Esophagus muscularis mucosa (tissue), 4 donors: ENCODE data around the gene LYSMD4. TPM values are rescaled to one million over a fixed set of nuclear protein-coding genes. Genes with fewer than 3 reads are reported as not detected.

Experiments
- DNase-seq: peaks from one replicate; pipeline ENCODE4 v3.0.0-alpha.2; 2017; ENCODE audit errors: extremely low spot score
- H3K27ac ChIP-seq, 4 donors: fragments of 200-600 bp; sonication (generic); replicated peaks in 1 of 4; 1 replicate in 3 of 4; 2 replicates in 1 of 4; pipeline ENCODE4 v1.5.1; 2016 to 2019; ENCODE audit warnings: mild to moderate bottlenecking in 1 of 4
- H3K27me3 ChIP-seq, 4 donors: fragments of 200-600 bp; sonication (generic); one replicate each; pipeline versions ENCODE4 v1.5.1 to v1.6.0; 2016 to 2019
- H3K36me3 ChIP-seq, 4 donors: fragments of 200-600 bp; sonication (generic); one replicate each; pipeline ENCODE4 v1.5.1; 2016 to 2019
- H3K4me1 ChIP-seq, 4 donors: fragments of 200-600 bp; sonication (generic); one replicate each; pipeline ENCODE4 v1.5.1; 2016 to 2019
- H3K4me3 ChIP-seq, 4 donors: fragments of 200-600 bp; sonication (generic); 1 replicate in 2 of 4; 2 replicates in 2 of 4; pipeline ENCODE4 v1.5.1; 2016 to 2019; ENCODE audit warnings: mild to moderate bottlenecking in 4 of 4, moderate library complexity in 1 of 4
- H3K9me3 ChIP-seq, 4 donors: fragments of 200-600 bp; sonication (generic); 1 replicate in 3 of 4; 2 replicates in 1 of 4; pipeline ENCODE4 v1.5.1; 2016 to 2019
- EP300 ChIP-seq: sonication (generic); formaldehyde crosslinking; IDR thresholded peaks from one replicate; pipeline ENCODE4 v1.6.1; 2017; ENCODE audit warnings: antibody characterized with exemption
- POLR2A ChIP-seq: fragments of 450-650 bp; IDR thresholded peaks from one replicate; pipeline ENCODE4 v1.6.1; 2017; ENCODE audit warnings: antibody characterized with exemption, moderate library complexity, mild to moderate bottlenecking, low read depth
- POLR2AphosphoS5 ChIP-seq, 2 donors: sonication (generic); formaldehyde crosslinking; IDR thresholded peaks; one replicate each; pipeline ENCODE4 v1.6.1; 2017; ENCODE audit warnings: antibody characterized with exemption in 2 of 2
- WGBS: methylation state at CpG from one replicate; pipeline ENCODE4 v1.1.5; 2018; 5-methylcytosine and 5-hydroxymethylcytosine counted together
- intact Hi-C: fragments of 100-400 bp; cut with DNase I; formaldehyde crosslinking; loops from one replicate; pipeline ENCODE4 v1.15.1; 2023
- total RNA-seq, 4 donors: library from RNA; depleted of rRNA; stranded (reverse); fragments of >200 nt; gene quantifications; one replicate each; pipeline versions ENCODE4 v1.1.0 to v1.2.1, GENCODE V29; 2016
- TF ChIP-seq, protein P1 (sequence below), 3 experiments: fragments of 200-600 bp in 2 of 3; fragments of 450-650 bp in 1 of 3; sonication (generic) in 2 of 3; IDR thresholded peaks; one replicate each; pipeline ENCODE4 v1.5.1; 2017 to 2019; ENCODE audit warnings: antibody characterized with exemption in 3 of 3, mild to moderate bottlenecking in 2 of 3, moderate library complexity in 1 of 3

LYSMD4 gene
- total RNA-seq, 4 donors from 2014 or later = 7.6 to 15.8 (median 15.2) TPM

DNA sequence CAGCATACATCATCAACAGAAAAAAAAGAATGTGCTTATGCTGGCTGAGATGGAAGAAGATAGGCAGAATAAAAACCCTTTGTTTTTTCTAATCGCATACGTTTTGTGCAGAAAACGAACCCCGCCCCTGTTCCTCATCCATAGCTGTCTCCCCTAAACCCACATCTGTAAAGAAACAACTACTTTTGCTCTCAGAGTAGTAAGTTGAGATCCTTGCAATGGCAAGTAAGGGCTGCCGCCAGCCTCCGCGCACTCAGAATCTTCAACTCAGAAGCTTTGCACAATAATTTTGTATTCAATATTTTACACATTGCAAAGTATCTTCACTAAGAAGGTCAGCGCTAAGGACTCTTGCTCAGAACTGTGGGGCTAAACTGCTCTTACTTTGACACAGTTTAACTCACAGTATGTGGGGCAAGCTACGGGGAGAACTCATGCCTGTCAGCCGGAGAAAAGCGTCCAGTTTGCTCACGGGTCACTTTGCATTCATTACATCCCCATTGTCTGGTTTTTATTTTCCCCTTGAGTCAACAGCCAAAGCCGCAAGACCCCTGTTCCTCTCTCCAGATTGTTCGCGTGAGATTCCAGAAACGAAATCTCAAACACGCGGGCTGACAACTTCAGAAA is 1.0 kb downstream of the LYSMD4 start:
- no peak for DNase-seq
- TF ChIP-seq EP300 (no peak), POLR2A (no peak), POLR2AphosphoS5 (IDR thresholded peaks at IDR 0.05) (no peak)
- TF ChIP-seq, protein P1, sequence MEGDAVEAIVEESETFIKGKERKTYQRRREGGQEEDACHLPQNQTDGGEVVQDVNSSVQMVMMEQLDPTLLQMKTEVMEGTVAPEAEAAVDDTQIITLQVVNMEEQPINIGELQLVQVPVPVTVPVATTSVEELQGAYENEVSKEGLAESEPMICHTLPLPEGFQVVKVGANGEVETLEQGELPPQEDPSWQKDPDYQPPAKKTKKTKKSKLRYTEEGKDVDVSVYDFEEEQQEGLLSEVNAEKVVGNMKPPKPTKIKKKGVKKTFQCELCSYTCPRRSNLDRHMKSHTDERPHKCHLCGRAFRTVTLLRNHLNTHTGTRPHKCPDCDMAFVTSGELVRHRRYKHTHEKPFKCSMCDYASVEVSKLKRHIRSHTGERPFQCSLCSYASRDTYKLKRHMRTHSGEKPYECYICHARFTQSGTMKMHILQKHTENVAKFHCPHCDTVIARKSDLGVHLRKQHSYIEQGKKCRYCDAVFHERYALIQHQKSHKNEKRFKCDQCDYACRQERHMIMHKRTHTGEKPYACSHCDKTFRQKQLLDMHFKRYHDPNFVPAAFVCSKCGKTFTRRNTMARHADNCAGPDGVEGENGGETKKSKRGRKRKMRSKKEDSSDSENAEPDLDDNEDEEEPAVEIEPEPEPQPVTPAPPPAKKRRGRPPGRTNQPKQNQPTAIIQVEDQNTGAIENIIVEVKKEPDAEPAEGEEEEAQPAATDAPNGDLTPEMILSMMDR (IDR thresholded peaks at IDR 0.05) = no peak
- Histone ChIP-seq H3K9me3 (no peaks in the 10 kb centered on the region), H3K36me3 (peaks cover 0 to 21% (median 19%) of the 10 kb centered on the region in 4 donors), H3K27me3 (no peaks in the 10 kb centered on the region), H3K27ac (peak overlapping the region; percentile 90 to 94 (median 92)), H3K4me3 (peak overlapping the region; percentile 86 to 97 (median 92)), H3K4me1 (peaks cover 27 to 48% (median 36%) of the 10 kb centered on the region in 4 donors)
- 12% methylated on average over 18 of the region's 18 CpGs for WGBS
- intact Hi-C loops = no loop called here

DNA sequence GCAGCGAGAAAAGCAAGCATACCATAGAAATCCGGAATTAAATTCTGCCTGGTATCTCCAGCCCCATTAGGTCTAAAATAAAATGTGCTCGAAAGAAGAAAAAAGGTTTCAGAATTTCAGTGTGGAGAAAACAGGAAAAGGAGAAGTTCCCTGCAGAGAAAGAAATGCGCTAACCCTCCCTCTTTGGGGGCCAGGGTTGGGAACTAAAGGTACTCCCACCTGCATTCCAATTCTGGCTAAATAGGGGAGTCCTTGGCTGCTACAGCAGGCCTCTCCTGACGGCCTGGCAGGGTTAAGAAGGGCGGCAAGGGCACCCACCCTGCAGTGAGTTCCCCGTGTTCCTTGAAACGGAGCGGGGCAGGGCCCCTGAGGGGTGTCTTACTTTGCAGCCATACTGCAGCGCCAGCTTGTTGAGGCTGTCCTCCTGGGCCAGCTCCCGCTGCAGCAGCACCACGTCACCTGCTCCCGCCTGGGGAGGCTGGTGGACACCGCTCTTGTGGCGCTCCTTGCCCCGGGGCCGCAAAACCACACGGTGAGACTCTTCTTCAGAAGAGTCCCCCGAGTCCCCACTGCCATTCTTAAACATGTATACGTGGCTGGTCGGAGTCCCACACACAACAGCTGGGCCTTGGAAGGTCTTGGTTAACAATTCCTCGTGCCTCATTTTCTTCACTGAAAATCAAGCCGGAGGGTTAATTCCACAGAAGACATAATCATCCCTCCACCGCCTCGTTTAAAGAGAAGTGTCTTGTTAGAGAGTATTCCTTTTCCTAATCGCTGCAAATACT is 1.7 kb downstream of the LYSMD4 start:
- H3K4me3 ChIP-seq = peak overlapping the region; percentile 86 to 97 (median 92)
- no peak for DNase-seq
- H3K9me3 ChIP-seq = no peaks in the 10 kb centered on the region
- peaks cover 27 to 48% (median 36%) of the 10 kb centered on the region in 4 donors for H3K4me1 ChIP-seq
- TF ChIP-seq, protein P1 (IDR thresholded peaks at IDR 0.05) = no peak
- TF ChIP-seq EP300 = no peak
- TF ChIP-seq POLR2A = no peak
- no peak for TF ChIP-seq POLR2AphosphoS5 (IDR thresholded peaks at IDR 0.05)
- intact Hi-C loops = no loop called here
- peaks cover 0 to 21% (median 19%) of the 10 kb centered on the region in 4 donors for H3K36me3 ChIP-seq
- 59% methylated on average over 18 of the region's 26 CpGs for WGBS
- no peaks in the 10 kb centered on the region for H3K27me3 ChIP-seq
- H3K27ac ChIP-seq = peak overlapping the region; percentile 90 to 94 (median 92)

DNA sequence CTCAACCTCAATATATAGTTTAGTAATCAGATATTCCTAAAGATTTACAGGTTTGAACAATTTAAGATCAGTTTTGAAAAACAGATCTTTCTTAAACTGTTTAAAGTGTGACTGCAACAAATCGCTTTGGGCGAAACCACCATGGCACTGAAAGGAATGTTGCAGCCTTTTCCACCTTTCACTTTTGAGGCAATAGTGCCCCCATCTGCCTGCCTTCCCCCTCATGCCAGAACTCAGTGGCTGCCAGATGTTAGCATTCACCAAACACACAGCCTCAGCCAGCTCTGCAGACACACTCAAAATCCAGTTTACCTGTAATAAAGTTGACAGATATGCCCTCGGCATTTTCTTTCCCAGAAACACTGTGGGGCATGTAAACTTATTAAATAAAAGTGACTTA is 3.3 kb downstream of the LYSMD4 start:
- intact Hi-C loops = no loop called here
- peaks cover 0 to 22% (median 21%) of the 10 kb centered on the region in 4 donors for H3K36me3 ChIP-seq
- DNase-seq = no peak

DNA sequence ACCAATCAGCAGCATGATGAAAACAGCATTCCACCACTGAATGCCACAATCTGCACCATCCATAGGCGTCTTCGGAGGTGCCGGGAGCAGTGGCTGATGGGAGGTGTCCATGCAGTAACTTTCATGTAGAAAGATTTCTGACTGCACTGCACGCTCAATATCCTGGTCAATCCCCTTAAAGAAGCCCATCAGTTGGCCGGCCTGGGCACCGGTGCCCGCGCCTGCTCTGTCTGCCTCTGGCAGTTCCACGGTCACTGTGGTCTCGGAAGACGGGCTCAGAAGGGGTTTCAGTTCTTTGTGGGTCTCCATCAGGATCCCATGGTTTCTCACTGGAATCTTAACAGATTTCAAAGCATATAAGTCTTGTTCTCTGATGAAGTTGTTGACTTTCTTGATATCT is 3.9 kb downstream of the LYSMD4 start:
- TF ChIP-seq EP300 (no peak), POLR2A (no peak), POLR2AphosphoS5 (IDR thresholded peaks at IDR 0.05) (no peak)
- TF ChIP-seq, protein P1 (IDR thresholded peaks at IDR 0.05) = no peak
- Histone ChIP-seq H3K36me3 (peaks cover 0 to 23% (median 22%) of the 10 kb centered on the region in 4 donors), H3K27me3 (no peaks in the 10 kb centered on the region), H3K9me3 (no peaks in the 10 kb centered on the region), H3K4me1 (peaks cover 27 to 48% (median 36%) of the 10 kb centered on the region in 4 donors), H3K4me3 (no peak overlapping the region), H3K27ac (no peak overlapping the region)
- DNase-seq = no peak
- intact Hi-C loops = no loop called here
- WGBS = 96% methylated on average over 11 of the region's 11 CpGs

More for the DNA sequence above, 3.3 kb downstream of the LYSMD4 start:
- Histone ChIP-seq H3K27me3 (no peaks in the 10 kb centered on the region), H3K27ac (no peak overlapping the region), H3K4me1 (peaks cover 27 to 48% (median 36%) of the 10 kb centered on the region in 4 donors), H3K4me3 (no peak overlapping the region), H3K9me3 (no peaks in the 10 kb centered on the region)
- TF ChIP-seq POLR2AphosphoS5 (IDR thresholded peaks at IDR 0.05) (peak in 1 of 2 donors; percentile 33), EP300 (no peak), POLR2A (no peak)
- TF ChIP-seq, protein P1 (IDR thresholded peaks at IDR 0.05) = peak; percentile 33 to 48 (median 47)
- WGBS = 47% methylated on average over 3 of the region's 3 CpGs
